Measurements from ENCODE around the gene A3GALT2. TPM values are rescaled to one million over a fixed set of nuclear protein-coding genes. Genes with fewer than 3 reads are reported as not detected.
A peak's percentile ranks its signal among the peaks of the same experiment; 100 is the strongest.

Gene A3GALT2
- total RNA-seq, 1 experiment from 2014 or later = not detected

DNA sequence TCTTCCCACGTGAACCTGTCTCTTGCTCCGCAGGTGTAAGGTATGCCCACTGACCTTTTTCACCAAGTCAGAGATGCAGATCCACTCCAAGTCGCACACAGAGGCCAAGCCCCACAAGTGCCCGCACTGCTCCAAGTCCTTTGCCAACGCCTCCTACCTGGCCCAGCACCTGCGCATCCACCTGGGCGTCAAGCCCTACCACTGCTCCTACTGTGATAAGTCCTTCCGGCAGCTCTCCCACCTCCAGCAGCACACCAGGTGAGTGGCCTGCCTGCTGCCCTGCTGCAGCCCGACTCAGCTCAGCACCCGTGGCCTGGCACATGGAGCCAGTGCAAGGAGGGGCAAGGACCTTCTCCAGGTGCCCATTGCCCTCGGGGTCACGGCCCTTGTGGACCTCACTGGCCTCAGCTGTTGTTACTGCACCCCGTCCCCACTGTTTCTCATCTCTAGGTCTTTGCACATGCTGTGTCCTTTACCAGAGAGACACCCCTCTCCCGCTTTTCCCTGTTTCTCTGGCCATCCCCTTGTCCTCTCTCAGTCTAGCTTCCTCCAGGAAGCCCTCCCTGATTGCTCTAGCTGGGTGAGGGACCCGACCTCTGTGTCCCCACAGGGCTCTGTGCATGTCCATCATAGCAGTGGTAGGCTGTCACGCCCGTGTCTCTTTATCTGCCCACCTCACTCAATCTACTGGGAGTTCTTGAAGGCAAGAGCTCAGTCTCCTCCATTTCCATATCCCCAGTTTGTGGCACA is 39.2 kb downstream of the A3GALT2 start:
- Mint-ChIP-seq H3K27me3 (ENCODE audit: low read depth) (no peaks in the 10 kb centered on the region), H3K27ac (no peak overlapping the region)
- CTCF ChIA-PET = interaction anchor here (1.0 to 1.6 kb wide), 2 partner anchors 14 kb away, joined by 4 to 5 read pairs; no protein-coding TSS in a partner anchor

DNA sequence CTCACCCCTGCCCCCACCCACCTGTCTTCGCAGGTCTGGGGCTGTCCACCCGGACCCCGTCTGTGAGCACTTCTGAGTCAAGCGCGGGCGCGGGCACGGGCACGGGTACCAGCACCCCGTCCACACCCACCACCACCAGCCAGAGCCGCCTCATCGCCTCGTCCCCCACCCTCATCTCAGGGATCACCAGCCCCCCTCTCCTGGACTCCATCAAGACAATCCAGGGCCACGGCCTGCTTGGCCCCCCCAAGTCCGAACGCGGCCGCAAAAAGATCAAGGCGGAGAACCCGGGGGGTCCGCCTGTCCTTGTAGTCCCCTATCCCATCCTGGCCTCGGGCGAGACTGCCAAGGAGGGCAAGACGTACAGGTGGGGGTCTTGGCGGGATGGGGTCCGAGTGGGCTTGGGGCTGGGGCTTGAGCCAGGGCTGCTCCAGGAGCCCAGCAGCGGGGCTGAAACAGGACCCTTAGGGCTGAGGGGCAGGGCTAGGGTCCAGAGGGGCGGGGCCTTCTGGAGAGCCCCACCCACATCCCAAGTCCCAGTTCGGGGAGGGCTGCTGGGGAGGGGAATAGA is 40.7 kb downstream of the A3GALT2 start:
- ChIA-PET CTCF (no interaction called here), POLR2A (no interaction called here)
- peak; percentile 94 for ATAC-seq
- DNase-seq (ENCODE audit: low spot score) = peak; percentile 50
- Mint-ChIP-seq H3K4me3 (no peak overlapping the region), H3K27me3 (ENCODE audit: low read depth) (no peaks in the 10 kb centered on the region), H3K36me3 (peaks cover 26% of the 10 kb centered on the region), H3K27ac (no peak overlapping the region), H3K4me1 (no peaks in the 10 kb centered on the region; the same call in 1 of the 2 replicates), H3K9me3 (no peaks in the 10 kb centered on the region)
- TF ChIP-seq ZNF416 (CRISPR knock-in tag; IDR thresholded peaks at IDR 0.05) = no peak
- TF ChIP-seq PRRX2 (CRISPR knock-in tag; IDR thresholded peaks at IDR 0.05) = no peak
- TF ChIP-seq NFE2L1 (CRISPR knock-in tag; IDR thresholded peaks at IDR 0.05) = no peak
- TF ChIP-seq ZNF138 (CRISPR knock-in tag; conservative IDR thresholded peaks at IDR 0.05) = no peak
- TF ChIP-seq, protein P1, sequence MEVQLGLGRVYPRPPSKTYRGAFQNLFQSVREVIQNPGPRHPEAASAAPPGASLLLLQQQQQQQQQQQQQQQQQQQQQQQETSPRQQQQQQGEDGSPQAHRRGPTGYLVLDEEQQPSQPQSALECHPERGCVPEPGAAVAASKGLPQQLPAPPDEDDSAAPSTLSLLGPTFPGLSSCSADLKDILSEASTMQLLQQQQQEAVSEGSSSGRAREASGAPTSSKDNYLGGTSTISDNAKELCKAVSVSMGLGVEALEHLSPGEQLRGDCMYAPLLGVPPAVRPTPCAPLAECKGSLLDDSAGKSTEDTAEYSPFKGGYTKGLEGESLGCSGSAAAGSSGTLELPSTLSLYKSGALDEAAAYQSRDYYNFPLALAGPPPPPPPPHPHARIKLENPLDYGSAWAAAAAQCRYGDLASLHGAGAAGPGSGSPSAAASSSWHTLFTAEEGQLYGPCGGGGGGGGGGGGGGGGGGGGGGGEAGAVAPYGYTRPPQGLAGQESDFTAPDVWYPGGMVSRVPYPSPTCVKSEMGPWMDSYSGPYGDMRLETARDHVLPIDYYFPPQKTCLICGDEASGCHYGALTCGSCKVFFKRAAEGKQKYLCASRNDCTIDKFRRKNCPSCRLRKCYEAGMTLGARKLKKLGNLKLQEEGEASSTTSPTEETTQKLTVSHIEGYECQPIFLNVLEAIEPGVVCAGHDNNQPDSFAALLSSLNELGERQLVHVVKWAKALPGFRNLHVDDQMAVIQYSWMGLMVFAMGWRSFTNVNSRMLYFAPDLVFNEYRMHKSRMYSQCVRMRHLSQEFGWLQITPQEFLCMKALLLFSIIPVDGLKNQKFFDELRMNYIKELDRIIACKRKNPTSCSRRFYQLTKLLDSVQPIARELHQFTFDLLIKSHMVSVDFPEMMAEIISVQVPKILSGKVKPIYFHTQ (CRISPR knock-in tag; IDR thresholded peaks at IDR 0.05) = no peak
- TF ChIP-seq ZNF232 (CRISPR knock-in tag; IDR thresholded peaks at IDR 0.05) = no peak
- no peak for TF ChIP-seq IRF2 (CRISPR knock-in tag; IDR thresholded peaks at IDR 0.05; ENCODE audit: borderline replicate concordance, low read depth)
- TF ChIP-seq NR1H2 (CRISPR knock-in tag; IDR thresholded peaks at IDR 0.05) = no peak
- TF ChIP-seq, protein P2, sequence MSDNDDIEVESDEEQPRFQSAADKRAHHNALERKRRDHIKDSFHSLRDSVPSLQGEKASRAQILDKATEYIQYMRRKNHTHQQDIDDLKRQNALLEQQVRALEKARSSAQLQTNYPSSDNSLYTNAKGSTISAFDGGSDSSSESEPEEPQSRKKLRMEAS (CRISPR knock-in tag; IDR thresholded peaks at IDR 0.05) = no peak
- TF ChIP-seq, protein P3, sequence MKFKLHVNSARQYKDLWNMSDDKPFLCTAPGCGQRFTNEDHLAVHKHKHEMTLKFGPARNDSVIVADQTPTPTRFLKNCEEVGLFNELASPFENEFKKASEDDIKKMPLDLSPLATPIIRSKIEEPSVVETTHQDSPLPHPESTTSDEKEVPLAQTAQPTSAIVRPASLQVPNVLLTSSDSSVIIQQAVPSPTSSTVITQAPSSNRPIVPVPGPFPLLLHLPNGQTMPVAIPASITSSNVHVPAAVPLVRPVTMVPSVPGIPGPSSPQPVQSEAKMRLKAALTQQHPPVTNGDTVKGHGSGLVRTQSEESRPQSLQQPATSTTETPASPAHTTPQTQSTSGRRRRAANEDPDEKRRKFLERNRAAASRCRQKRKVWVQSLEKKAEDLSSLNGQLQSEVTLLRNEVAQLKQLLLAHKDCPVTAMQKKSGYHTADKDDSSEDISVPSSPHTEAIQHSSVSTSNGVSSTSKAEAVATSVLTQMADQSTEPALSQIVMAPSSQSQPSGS (CRISPR knock-in tag; IDR thresholded peaks at IDR 0.05; ENCODE audit: borderline replicate concordance, low read depth) = no peak
- no peak for TF ChIP-seq JAZF1 (CRISPR knock-in tag; IDR thresholded peaks at IDR 0.05)
- TF ChIP-seq, protein P4, sequence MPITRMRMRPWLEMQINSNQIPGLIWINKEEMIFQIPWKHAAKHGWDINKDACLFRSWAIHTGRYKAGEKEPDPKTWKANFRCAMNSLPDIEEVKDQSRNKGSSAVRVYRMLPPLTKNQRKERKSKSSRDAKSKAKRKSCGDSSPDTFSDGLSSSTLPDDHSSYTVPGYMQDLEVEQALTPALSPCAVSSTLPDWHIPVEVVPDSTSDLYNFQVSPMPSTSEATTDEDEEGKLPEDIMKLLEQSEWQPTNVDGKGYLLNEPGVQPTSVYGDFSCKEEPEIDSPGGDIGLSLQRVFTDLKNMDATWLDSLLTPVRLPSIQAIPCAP (CRISPR knock-in tag; IDR thresholded peaks at IDR 0.05) = no peak
- TF ChIP-seq ZNF396 (CRISPR knock-in tag; IDR thresholded peaks at IDR 0.05; ENCODE audit: borderline replicate concordance) = no peak

More for the DNA sequence above, 39.2 kb downstream of the A3GALT2 start:
- TF ChIP-seq ZNF263 (CRISPR knock-in tag; IDR thresholded peaks at IDR 0.05; ENCODE audit: low read depth) (no peak), ZNF121 (CRISPR knock-in tag; IDR thresholded peaks at IDR 0.05) (no peak), HMGA2 (CRISPR knock-in tag; IDR thresholded peaks at IDR 0.05) (no peak), FOXJ3 (CRISPR knock-in tag; IDR thresholded peaks at IDR 0.05; ENCODE audit: borderline replicate concordance) (no peak), RELA (CRISPR knock-in tag; IDR thresholded peaks at IDR 0.05; ENCODE audit: borderline replicate concordance) (no peak), KAT7 (CRISPR knock-in tag; IDR thresholded peaks at IDR 0.05; ENCODE audit: borderline replicate concordance) (no peak), TCF7 (CRISPR knock-in tag; IDR thresholded peaks at IDR 0.05; ENCODE audit: low read depth) (no peak), FOXK1 (CRISPR knock-in tag; IDR thresholded peaks at IDR 0.05) (no peak), NR2C2 (CRISPR knock-in tag; IDR thresholded peaks at IDR 0.05) (no peak), OVOL2 (CRISPR knock-in tag; IDR thresholded peaks at IDR 0.05; ENCODE audit: borderline replicate concordance) (no peak)
- TF ChIP-seq, protein P5, sequence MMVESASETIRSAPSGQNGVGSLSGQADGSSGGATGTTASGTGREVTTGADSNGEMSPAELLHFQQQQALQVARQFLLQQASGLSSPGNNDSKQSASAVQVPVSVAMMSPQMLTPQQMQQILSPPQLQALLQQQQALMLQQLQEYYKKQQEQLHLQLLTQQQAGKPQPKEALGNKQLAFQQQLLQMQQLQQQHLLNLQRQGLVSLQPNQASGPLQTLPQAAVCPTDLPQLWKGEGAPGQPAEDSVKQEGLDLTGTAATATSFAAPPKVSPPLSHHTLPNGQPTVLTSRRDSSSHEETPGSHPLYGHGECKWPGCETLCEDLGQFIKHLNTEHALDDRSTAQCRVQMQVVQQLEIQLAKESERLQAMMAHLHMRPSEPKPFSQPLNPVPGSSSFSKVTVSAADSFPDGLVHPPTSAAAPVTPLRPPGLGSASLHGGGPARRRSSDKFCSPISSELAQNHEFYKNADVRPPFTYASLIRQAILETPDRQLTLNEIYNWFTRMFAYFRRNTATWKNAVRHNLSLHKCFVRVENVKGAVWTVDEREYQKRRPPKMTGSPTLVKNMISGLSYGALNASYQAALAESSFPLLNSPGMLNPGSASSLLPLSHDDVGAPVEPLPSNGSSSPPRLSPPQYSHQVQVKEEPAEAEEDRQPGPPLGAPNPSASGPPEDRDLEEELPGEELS (CRISPR knock-in tag; IDR thresholded peaks at IDR 0.05) = no peak
- TF ChIP-seq, protein P6, sequence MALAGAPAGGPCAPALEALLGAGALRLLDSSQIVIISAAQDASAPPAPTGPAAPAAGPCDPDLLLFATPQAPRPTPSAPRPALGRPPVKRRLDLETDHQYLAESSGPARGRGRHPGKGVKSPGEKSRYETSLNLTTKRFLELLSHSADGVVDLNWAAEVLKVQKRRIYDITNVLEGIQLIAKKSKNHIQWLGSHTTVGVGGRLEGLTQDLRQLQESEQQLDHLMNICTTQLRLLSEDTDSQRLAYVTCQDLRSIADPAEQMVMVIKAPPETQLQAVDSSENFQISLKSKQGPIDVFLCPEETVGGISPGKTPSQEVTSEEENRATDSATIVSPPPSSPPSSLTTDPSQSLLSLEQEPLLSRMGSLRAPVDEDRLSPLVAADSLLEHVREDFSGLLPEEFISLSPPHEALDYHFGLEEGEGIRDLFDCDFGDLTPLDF (CRISPR knock-in tag; IDR thresholded peaks at IDR 0.05) = no peak
- TF ChIP-seq, protein P7, sequence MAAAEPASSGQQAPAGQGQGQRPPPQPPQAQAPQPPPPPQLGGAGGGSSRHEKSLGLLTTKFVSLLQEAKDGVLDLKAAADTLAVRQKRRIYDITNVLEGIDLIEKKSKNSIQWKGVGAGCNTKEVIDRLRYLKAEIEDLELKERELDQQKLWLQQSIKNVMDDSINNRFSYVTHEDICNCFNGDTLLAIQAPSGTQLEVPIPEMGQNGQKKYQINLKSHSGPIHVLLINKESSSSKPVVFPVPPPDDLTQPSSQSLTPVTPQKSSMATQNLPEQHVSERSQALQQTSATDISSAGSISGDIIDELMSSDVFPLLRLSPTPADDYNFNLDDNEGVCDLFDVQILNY (CRISPR knock-in tag; IDR thresholded peaks at IDR 0.05) = no peak
- TF ChIP-seq, protein P8, sequence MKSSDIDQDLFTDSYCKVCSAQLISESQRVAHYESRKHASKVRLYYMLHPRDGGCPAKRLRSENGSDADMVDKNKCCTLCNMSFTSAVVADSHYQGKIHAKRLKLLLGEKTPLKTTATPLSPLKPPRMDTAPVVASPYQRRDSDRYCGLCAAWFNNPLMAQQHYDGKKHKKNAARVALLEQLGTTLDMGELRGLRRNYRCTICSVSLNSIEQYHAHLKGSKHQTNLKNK (CRISPR knock-in tag; IDR thresholded peaks at IDR 0.05) = no peak
- TF ChIP-seq, protein P9, sequence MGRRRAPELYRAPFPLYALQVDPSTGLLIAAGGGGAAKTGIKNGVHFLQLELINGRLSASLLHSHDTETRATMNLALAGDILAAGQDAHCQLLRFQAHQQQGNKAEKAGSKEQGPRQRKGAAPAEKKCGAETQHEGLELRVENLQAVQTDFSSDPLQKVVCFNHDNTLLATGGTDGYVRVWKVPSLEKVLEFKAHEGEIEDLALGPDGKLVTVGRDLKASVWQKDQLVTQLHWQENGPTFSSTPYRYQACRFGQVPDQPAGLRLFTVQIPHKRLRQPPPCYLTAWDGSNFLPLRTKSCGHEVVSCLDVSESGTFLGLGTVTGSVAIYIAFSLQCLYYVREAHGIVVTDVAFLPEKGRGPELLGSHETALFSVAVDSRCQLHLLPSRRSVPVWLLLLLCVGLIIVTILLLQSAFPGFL (CRISPR knock-in tag; IDR thresholded peaks at IDR 0.05; ENCODE audit: borderline replicate concordance) = no peak
- peaks cover 25% of the 10 kb centered on the region for H3K36me3 Mint-ChIP-seq
- ATAC-seq (no peak), DNase-seq (ENCODE audit: low spot score) (no peak)
- no peaks in the 10 kb centered on the region for H3K4me1 Mint-ChIP-seq
- H3K4me3 Mint-ChIP-seq = no peak overlapping the region
- no peaks in the 10 kb centered on the region for H3K9me3 Mint-ChIP-seq
- POLR2A ChIA-PET = no interaction called here

Data from WTC11 (cell line).